AG09309 (cell line): Measurements from ENCODE around the gene SYNGAP1.

Experiments
- DNase-seq: peaks from one replicate; pipeline ENCODE4 v3.0.0-alpha.2; 2010; ENCODE audit warnings: low read depth
- H3K4me3 ChIP-seq: 2 replicates; pipeline ENCODE4 v1.5.1; 2011; ENCODE audit warnings: mild to moderate bottlenecking, low read depth, low read length, moderate library complexity; ENCODE audit not compliant: control insufficient read depth
- CTCF ChIP-seq: IDR thresholded peaks from 2 replicates; pipeline ENCODE4 v1.5.1; 2011; ENCODE audit warnings: mild to moderate bottlenecking, low read depth, low read length, inconsistent platforms; ENCODE audit not compliant: insufficient read depth, control insufficient read depth; ENCODE audit errors: missing control alignments

The SYNGAP1 gene

GRCh38 chr6:33429750-33430052, 9.8 kb downstream of the SYNGAP1 start:
- DNase-seq, result no peak
- H3K4me3 ChIP-seq, result no peak overlapping the region
- TF ChIP-seq CTCF, result no peak

GRCh38 chr6:33430334-33430733, 10.5 kb downstream of the SYNGAP1 start:
- no peak for TF ChIP-seq CTCF
- no peak overlapping the region for H3K4me3 ChIP-seq
- DNase-seq, result no peak

GRCh38 chr6:33430991-33431879, 11.4 kb downstream of the SYNGAP1 start:
- no peak overlapping the region for H3K4me3 ChIP-seq
- TF ChIP-seq CTCF, result no peak
- no peak for DNase-seq

GRCh38 chr6:33431880-33432541, 12.1 kb downstream of the SYNGAP1 start:
- no peak for TF ChIP-seq CTCF
- no peak for DNase-seq
- no peak overlapping the region for H3K4me3 ChIP-seq

- DNase-seq, result no peak
- H3K4me3 ChIP-seq, result no peak overlapping the region
- no peak for TF ChIP-seq CTCF
Measured at GRCh38 chr6:33432546-33432945, 12.7 kb downstream of the SYNGAP1 start.

- DNase-seq, result no peak
- TF ChIP-seq CTCF, result no peak
- no peak overlapping the region for H3K4me3 ChIP-seq
Measured at GRCh38 chr6:33433001-33433543, 13.2 kb downstream of the SYNGAP1 start.
